SK-N-SH (cell line): ENCODE data around the gene DLL1. TPM values are rescaled to one million over a fixed set of nuclear protein-coding genes. Genes with fewer than 3 reads are reported as not detected.

Experiments used
- CTCF ChIA-PET: fragments of 300-600, 350-600 bp; formaldehyde crosslinking; extraction: SDS; loops from one replicate; lab custom pipeline; 2021; lab: Yijun Ruan, JAX
- POLR2A ChIA-PET: fragments of 350-600 bp; sonication (Branson Sonifier 250); formaldehyde crosslinking; extraction: SDS; loops from one replicate; lab custom pipeline; 2020; ENCODE audit warnings: antibody characterized with exemption, inconsistent platforms; lab: Yijun Ruan, JAX
- DNase-seq: peaks from one replicate; pipeline ENCODE4 v3.0.0; 2012
- H2AFZ ChIP-seq: fragments of 200-600 bp; sonication (generic); 2 replicates; pipeline ENCODE4 v1.8.1; 2016; ENCODE audit warnings: antibody characterized with exemption, mild to moderate bottlenecking, low read depth
- H3F3A ChIP-seq: fragments of 200-600 bp; sonication (generic); replicated peaks from 2 replicates; pipeline ENCODE3; 2016; ENCODE audit warnings: antibody characterized with exemption, mild to moderate bottlenecking; ENCODE audit not compliant: insufficient read depth
- H3K27ac ChIP-seq, 2 experiments: fragments of 200-500 bp in 1 of 2; fragments of 200-600 bp in 1 of 2; sonication (Bioruptor generic) in 1 of 2; sonication (generic), shearing (Covaris generic) in 1 of 2; 2 replicates each; pipeline versions ENCODE4 v1.5.1 to v1.6.1; 2014 to 2016; ENCODE audit warnings: low read depth in 2 of 2, inconsistent platforms in 1 of 2, low read length in 1 of 2, mild to moderate bottlenecking in 1 of 2, mixed read lengths in 1 of 2
- H3K27me3 ChIP-seq: fragments of 200-600 bp; sonication (generic), shearing (Covaris generic); 2 replicates; pipeline ENCODE4 v1.6.1; 2016; ENCODE audit warnings: mixed run types; ENCODE audit not compliant: insufficient read depth
- H3K36me3 ChIP-seq, 2 experiments: fragments of 200-500 bp in 1 of 2; fragments of 200-600 bp in 1 of 2; sonication (Bioruptor generic) in 1 of 2; sonication (generic) in 1 of 2; replicated peaks in 1 of 2; 2 replicates each; pipeline versions ENCODE3 to v1.5.1; 2014 to 2016; ENCODE audit warnings: low read length in 1 of 2, mild to moderate bottlenecking in 1 of 2; ENCODE audit not compliant: insufficient read depth in 2 of 2, control insufficient read depth in 1 of 2
- H3K4me1 ChIP-seq, 2 experiments: fragments of 200-500 bp in 1 of 2; fragments of 200-600 bp in 1 of 2; sonication (Bioruptor generic) in 1 of 2; sonication (generic), shearing (Covaris generic) in 1 of 2; 2 replicates each; pipeline versions ENCODE4 v1.5.1 to v1.6.1; 2014 to 2016; ENCODE audit warnings: low read depth in 1 of 2, low read length in 1 of 2, mixed run types in 1 of 2; ENCODE audit not compliant: insufficient read depth in 2 of 2, control insufficient read depth in 1 of 2
- H3K4me2 ChIP-seq: fragments of 200-600 bp; sonication (generic), shearing (Covaris generic); 2 replicates; pipeline ENCODE4 v1.6.1; 2017; ENCODE audit warnings: mixed run types
- H3K4me3 ChIP-seq, 2 experiments: fragments of 200-500 bp in 1 of 2; fragments of 200-600 bp in 1 of 2; sonication (Bioruptor generic) in 1 of 2; sonication (generic), shearing (Covaris generic) in 1 of 2; 2 replicates each; pipeline versions ENCODE4 v1.5.1 to v1.8.1; 2014 to 2016; ENCODE audit warnings: low read depth in 2 of 2, inconsistent platforms in 1 of 2, low read length in 1 of 2, mild to moderate bottlenecking in 1 of 2, mixed read lengths in 1 of 2, moderate library complexity in 1 of 2
- H3K79me2 ChIP-seq: fragments of 200-600 bp; sonication (generic); 2 replicates; pipeline ENCODE4 v1.8.1; 2017; ENCODE audit warnings: mild to moderate bottlenecking; ENCODE audit not compliant: insufficient read depth
- H3K9ac ChIP-seq: fragments of 200-600 bp; sonication (generic); 2 replicates; pipeline ENCODE4 v1.6.1; 2017; ENCODE audit warnings: mixed run types
- H3K9me2 ChIP-seq: fragments of 200-600 bp; sonication (generic); 2 replicates; pipeline ENCODE4 v1.6.1; 2017; ENCODE audit warnings: mixed run types
- H3K9me3 ChIP-seq: fragments of 200-600 bp; sonication (generic); 2 replicates; pipeline ENCODE4 v1.6.1; 2017; ENCODE audit warnings: mixed run types, mild to moderate bottlenecking, moderate library complexity
- H4K20me1 ChIP-seq: fragments of 200-600 bp; sonication (generic); 2 replicates; pipeline ENCODE4 v1.6.1; 2017; ENCODE audit warnings: mild to moderate bottlenecking, mixed run types; ENCODE audit not compliant: insufficient read depth
- ELF1 ChIP-seq: IDR thresholded peaks from 2 replicates; pipeline ENCODE4 v1.4.0; 2012
- EP300 ChIP-seq, 2 experiments: IDR thresholded peaks; 2 replicates each; pipeline versions ENCODE4 v1.4.0 to v1.6.1; 2012; ENCODE audit warnings: borderline replicate concordance in 1 of 2, low read depth in 1 of 2, low read length in 1 of 2
- EZH2phosphoT487 ChIP-seq: fragments of 200-600 bp; sonication (generic); IDR thresholded peaks from 2 replicates; pipeline ENCODE4 v1.6.1; 2017; ENCODE audit warnings: low read depth, mixed run types, mild to moderate bottlenecking, antibody characterized with exemption, moderate library complexity, borderline replicate concordance
- FOSL2 ChIP-seq: IDR thresholded peaks from 2 replicates; pipeline ENCODE4 v1.4.0; 2012; ENCODE audit warnings: low read depth, mild to moderate bottlenecking, moderate library complexity, borderline replicate concordance
- FOXM1 ChIP-seq: IDR thresholded peaks from 2 replicates; pipeline ENCODE4 v1.4.0; 2012; ENCODE audit warnings: low read depth, mild to moderate bottlenecking
- GATA2 ChIP-seq: sonication (generic); formaldehyde crosslinking; IDR thresholded peaks from 2 replicates; pipeline ENCODE4 v1.5.0; 2020; ENCODE audit warnings: mild to moderate bottlenecking, missing genetic modification reagents
- JUND ChIP-seq: IDR thresholded peaks from 2 replicates; pipeline ENCODE4 v1.4.0; 2012
- NFIC ChIP-seq: IDR thresholded peaks from 2 replicates; pipeline ENCODE4 v1.4.0; 2012; ENCODE audit warnings: borderline replicate concordance
- POLR2AphosphoS5 ChIP-seq: IDR thresholded peaks from 2 replicates; pipeline ENCODE4 v1.6.1; 2012; ENCODE audit warnings: low read depth, low read length
- RCOR1 ChIP-seq: fragments of 150-350 bp; IDR thresholded peaks from 2 replicates; pipeline ENCODE4 v1.6.1; 2017; ENCODE audit warnings: antibody characterized with exemption, low read length
- RXRA ChIP-seq: IDR thresholded peaks from 2 replicates; pipeline ENCODE4 v1.4.0; 2012; ENCODE audit warnings: low read depth, mild to moderate bottlenecking, borderline replicate concordance
- SIN3A ChIP-seq: IDR thresholded peaks from 2 replicates; pipeline ENCODE4 v1.6.1; 2012; ENCODE audit warnings: low read depth, mild to moderate bottlenecking, low read length, moderate library complexity, borderline replicate concordance
- SMC3 ChIP-seq: IDR thresholded peaks from 2 replicates; pipeline ENCODE4 v1.6.1; 2012; ENCODE audit warnings: low read depth, low read length, improper control_type of control experiment
- TCF12 ChIP-seq: IDR thresholded peaks from 2 replicates; pipeline ENCODE4 v1.4.0; 2012
- TEAD4 ChIP-seq: IDR thresholded peaks from 2 replicates; pipeline ENCODE4 v1.4.0; 2012; ENCODE audit warnings: mild to moderate bottlenecking, borderline replicate concordance; ENCODE audit not compliant: insufficient read depth
- YY1 ChIP-seq: IDR thresholded peaks from 2 replicates; pipeline ENCODE4 v1.4.0; 2012; ENCODE audit warnings: low read depth, mild to moderate bottlenecking
- WGBS: methylation state at CpG from one replicate; pipeline ENCODE4 v1.1.6; 2017; ENCODE audit warnings: low lambda C conversion rate; 5-methylcytosine and 5-hydroxymethylcytosine counted together
- polyA plus RNA-seq, 3 experiments: library from polyadenylated mRNA; depleted of rRNA; stranded (reverse); fragments of >200 nt; gene quantifications; 2 replicates each; pipeline ENCODE4 v1.2.3, GENCODE V29; 2012
- TF ChIP-seq, protein P1 (sequence below): IDR thresholded peaks from 2 replicates; pipeline ENCODE4 v1.4.0; 2012; ENCODE audit warnings: low read depth
- TF ChIP-seq, protein P2 (sequence below): IDR thresholded peaks from 2 replicates; pipeline ENCODE4 v1.6.1; 2012; ENCODE audit warnings: mild to moderate bottlenecking, low read depth, low read length, moderate library complexity
- TF ChIP-seq, protein P3 (sequence below): fragments of 150-350 bp; IDR thresholded peaks from 2 replicates; pipeline ENCODE4 v1.6.1; 2016; ENCODE audit warnings: mild to moderate bottlenecking, low read depth, low read length
- TF ChIP-seq, protein P4 (sequence below): fragments of 200-600 bp; sonication (generic); IDR thresholded peaks from 2 replicates; pipeline ENCODE4 v1.6.1; 2017; ENCODE audit warnings: antibody characterized with exemption, mild to moderate bottlenecking, moderate library complexity

The DLL1 gene
- polyA plus RNA-seq, 1 of the 3 experiments (the other 2 are of a cell fraction) = 0.25 TPM

DNA sequence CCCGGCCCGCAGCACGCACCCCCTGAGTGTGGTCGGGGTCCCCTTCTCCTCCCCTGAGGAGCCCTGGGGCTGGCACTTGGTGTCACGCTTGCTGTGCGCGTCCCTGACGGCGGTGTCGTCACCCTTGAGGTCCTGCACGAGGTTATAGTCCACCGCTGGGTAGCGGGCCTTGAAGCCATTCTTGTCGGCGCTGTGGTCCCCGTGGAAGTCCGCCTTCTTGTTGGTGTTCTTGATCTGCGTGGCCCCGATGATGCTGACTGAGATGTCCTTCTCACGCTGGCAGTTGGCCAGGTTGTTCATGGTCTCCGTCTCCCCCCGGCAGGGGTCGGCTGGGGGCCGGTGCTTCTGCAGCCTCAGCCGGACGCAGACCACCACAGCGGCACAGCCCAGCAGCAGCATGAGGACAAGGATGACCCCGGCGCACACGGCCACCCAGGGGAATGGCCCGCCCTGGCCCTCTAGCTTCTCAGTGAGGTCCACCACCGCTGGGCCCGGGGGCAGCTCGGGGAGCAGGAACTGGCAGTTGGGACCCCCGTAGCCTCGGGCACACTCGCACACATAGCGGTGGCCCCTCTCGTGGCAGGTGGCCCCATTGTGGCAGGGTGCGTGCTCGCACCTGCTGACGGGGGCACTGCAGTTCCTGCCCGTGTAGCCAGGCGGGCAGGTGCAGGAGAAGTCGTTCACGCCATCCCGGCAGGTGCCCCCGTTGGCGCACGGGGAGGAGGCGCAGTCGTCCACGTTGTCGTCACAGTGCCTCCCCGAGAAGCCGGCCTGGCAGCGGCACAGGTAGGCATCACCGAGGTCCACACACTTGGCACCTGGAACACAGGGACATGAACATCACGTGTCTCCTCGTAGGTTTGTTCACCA lies 7.4 kb downstream of the DLL1 start:
- Histone ChIP-seq H2AFZ (no peak overlapping the region), H3K36me3 (no peaks in the 10 kb centered on the region), H3K79me2 (no peaks in the 10 kb centered on the region), H3K9me3 (no peaks in the 10 kb centered on the region), H3K4me3 (no peak overlapping the region), H3K27me3 (peaks cover 22% of the 10 kb centered on the region; the same call in 1 of the 2 replicates), H3K9me2 (no peaks in the 10 kb centered on the region), H4K20me1 (no peaks in the 10 kb centered on the region), H3K27ac (no peak overlapping the region), H3F3A (no peaks in the 10 kb centered on the region), H3K4me1 (peaks cover 0 to 17% of the 10 kb centered on the region in 2 experiments; a peak in 2 of 4 replicates), H3K9ac (no peak overlapping the region), H3K4me2 (no peak overlapping the region)
- 82% methylated on average over 20 of the region's 60 CpGs for WGBS
- POLR2A ChIA-PET = no interaction called here
- CTCF ChIA-PET = interaction anchor here (1.4 kb wide), 1 partner anchor 239 kb away, joined by 4 read pairs; no protein-coding TSS in a partner anchor
- no peak for TF ChIP-seq NFIC
- TF ChIP-seq JUND = no peak
- no peak for TF ChIP-seq SIN3A
- no peak for TF ChIP-seq ELF1
- TF ChIP-seq, protein P1, sequence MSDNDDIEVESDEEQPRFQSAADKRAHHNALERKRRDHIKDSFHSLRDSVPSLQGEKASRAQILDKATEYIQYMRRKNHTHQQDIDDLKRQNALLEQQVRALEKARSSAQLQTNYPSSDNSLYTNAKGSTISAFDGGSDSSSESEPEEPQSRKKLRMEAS = no peak
- TF ChIP-seq RCOR1 = no peak
- TF ChIP-seq RXRA = no peak
- no peak for TF ChIP-seq EZH2phosphoT487
- TF ChIP-seq TEAD4 = no peak
- TF ChIP-seq, protein P2, sequence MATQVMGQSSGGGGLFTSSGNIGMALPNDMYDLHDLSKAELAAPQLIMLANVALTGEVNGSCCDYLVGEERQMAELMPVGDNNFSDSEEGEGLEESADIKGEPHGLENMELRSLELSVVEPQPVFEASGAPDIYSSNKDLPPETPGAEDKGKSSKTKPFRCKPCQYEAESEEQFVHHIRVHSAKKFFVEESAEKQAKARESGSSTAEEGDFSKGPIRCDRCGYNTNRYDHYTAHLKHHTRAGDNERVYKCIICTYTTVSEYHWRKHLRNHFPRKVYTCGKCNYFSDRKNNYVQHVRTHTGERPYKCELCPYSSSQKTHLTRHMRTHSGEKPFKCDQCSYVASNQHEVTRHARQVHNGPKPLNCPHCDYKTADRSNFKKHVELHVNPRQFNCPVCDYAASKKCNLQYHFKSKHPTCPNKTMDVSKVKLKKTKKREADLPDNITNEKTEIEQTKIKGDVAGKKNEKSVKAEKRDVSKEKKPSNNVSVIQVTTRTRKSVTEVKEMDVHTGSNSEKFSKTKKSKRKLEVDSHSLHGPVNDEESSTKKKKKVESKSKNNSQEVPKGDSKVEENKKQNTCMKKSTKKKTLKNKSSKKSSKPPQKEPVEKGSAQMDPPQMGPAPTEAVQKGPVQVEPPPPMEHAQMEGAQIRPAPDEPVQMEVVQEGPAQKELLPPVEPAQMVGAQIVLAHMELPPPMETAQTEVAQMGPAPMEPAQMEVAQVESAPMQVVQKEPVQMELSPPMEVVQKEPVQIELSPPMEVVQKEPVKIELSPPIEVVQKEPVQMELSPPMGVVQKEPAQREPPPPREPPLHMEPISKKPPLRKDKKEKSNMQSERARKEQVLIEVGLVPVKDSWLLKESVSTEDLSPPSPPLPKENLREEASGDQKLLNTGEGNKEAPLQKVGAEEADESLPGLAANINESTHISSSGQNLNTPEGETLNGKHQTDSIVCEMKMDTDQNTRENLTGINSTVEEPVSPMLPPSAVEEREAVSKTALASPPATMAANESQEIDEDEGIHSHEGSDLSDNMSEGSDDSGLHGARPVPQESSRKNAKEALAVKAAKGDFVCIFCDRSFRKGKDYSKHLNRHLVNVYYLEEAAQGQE = no peak
- no peak for TF ChIP-seq EP300 (IDR thresholded peaks at IDR 0.05; ENCODE audit: borderline replicate concordance in 1 of 2, low read depth in 1 of 2, low read length in 1 of 2)
- TF ChIP-seq, protein P3, sequence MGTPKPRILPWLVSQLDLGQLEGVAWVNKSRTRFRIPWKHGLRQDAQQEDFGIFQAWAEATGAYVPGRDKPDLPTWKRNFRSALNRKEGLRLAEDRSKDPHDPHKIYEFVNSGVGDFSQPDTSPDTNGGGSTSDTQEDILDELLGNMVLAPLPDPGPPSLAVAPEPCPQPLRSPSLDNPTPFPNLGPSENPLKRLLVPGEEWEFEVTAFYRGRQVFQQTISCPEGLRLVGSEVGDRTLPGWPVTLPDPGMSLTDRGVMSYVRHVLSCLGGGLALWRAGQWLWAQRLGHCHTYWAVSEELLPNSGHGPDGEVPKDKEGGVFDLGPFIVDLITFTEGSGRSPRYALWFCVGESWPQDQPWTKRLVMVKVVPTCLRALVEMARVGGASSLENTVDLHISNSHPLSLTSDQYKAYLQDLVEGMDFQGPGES = no peak
- no peak for TF ChIP-seq FOSL2
- TF ChIP-seq GATA2 = no peak
- TF ChIP-seq YY1 = no peak
- TF ChIP-seq FOXM1 = no peak
- TF ChIP-seq TCF12 = no peak
- TF ChIP-seq POLR2AphosphoS5 = no peak
- no peak for TF ChIP-seq SMC3
- TF ChIP-seq, protein P4, sequence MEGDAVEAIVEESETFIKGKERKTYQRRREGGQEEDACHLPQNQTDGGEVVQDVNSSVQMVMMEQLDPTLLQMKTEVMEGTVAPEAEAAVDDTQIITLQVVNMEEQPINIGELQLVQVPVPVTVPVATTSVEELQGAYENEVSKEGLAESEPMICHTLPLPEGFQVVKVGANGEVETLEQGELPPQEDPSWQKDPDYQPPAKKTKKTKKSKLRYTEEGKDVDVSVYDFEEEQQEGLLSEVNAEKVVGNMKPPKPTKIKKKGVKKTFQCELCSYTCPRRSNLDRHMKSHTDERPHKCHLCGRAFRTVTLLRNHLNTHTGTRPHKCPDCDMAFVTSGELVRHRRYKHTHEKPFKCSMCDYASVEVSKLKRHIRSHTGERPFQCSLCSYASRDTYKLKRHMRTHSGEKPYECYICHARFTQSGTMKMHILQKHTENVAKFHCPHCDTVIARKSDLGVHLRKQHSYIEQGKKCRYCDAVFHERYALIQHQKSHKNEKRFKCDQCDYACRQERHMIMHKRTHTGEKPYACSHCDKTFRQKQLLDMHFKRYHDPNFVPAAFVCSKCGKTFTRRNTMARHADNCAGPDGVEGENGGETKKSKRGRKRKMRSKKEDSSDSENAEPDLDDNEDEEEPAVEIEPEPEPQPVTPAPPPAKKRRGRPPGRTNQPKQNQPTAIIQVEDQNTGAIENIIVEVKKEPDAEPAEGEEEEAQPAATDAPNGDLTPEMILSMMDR = no peak
- DNase-seq = no peak
